Measurements from ENCODE around the gene CFAP77. TPM values are rescaled to one million over a fixed set of nuclear protein-coding genes. Genes with fewer than 3 reads are reported as not detected.

The CFAP77 gene
- polyA plus RNA-seq, 1 of the 3 experiments (the other 2 are of a cell fraction) = 1.1 TPM

GRCh38 chr9:132486706-132487350, 76.8 kb downstream of the CFAP77 start:
- TF ChIP-seq USF1 (IDR thresholded peaks at IDR 0.05; ENCODE audit: borderline replicate concordance, low read depth) (no peak), EP300 (IDR thresholded peaks at IDR 0.05; ENCODE audit: borderline replicate concordance in 1 of 2, low read depth in 1 of 2, low read length in 1 of 2) (no peak), FOXM1 (IDR thresholded peaks at IDR 0.05; ENCODE audit: low read depth) (no peak), MXI1 (IDR thresholded peaks at IDR 0.05; ENCODE audit: low read depth, low read length) (no peak), JUND (IDR thresholded peaks at IDR 0.05) (no peak), RCOR1 (IDR thresholded peaks at IDR 0.05; ENCODE audit: low read length) (no peak), REST (IDR thresholded peaks at IDR 0.05; ENCODE audit: low read depth, low read length) (no peak), ZBTB33 (IDR thresholded peaks at IDR 0.05; ENCODE audit: borderline replicate concordance, low read depth) (no peak), YY1 (IDR thresholded peaks at IDR 0.05; ENCODE audit: low read depth) (no peak), NRF1 (IDR thresholded peaks at IDR 0.05; ENCODE audit: low read depth, low read length) (no peak), GABPA (IDR thresholded peaks at IDR 0.05; ENCODE audit: low read depth) (no peak), POLR2AphosphoS5 (IDR thresholded peaks at IDR 0.05; ENCODE audit: low read depth, low read length) (no peak), NFIC (IDR thresholded peaks at IDR 0.05; ENCODE audit: borderline replicate concordance) (no peak)
- TF ChIP-seq, protein P1, sequence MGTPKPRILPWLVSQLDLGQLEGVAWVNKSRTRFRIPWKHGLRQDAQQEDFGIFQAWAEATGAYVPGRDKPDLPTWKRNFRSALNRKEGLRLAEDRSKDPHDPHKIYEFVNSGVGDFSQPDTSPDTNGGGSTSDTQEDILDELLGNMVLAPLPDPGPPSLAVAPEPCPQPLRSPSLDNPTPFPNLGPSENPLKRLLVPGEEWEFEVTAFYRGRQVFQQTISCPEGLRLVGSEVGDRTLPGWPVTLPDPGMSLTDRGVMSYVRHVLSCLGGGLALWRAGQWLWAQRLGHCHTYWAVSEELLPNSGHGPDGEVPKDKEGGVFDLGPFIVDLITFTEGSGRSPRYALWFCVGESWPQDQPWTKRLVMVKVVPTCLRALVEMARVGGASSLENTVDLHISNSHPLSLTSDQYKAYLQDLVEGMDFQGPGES (IDR thresholded peaks at IDR 0.05; ENCODE audit: low read depth, low read length) = no peak
- no peak overlapping the region for H3K9ac ChIP-seq
- no peaks in the 10 kb centered on the region for H3K9me2 ChIP-seq
- H3K27me3 ChIP-seq (ENCODE audit: insufficient read depth) = peaks cover 6% of the 10 kb centered on the region; the same call in 1 of the 2 replicates
- peaks cover 0 to 12% of the 10 kb centered on the region in 2 experiments; a peak in 1 of 4 replicates for H3K4me1 ChIP-seq (ENCODE audit: control insufficient read depth in 1 of 2, insufficient read depth in 2 of 2, low read depth in 1 of 2, low read length in 1 of 2)
- no peak overlapping the region for H3K4me2 ChIP-seq
- H3K36me3 ChIP-seq (replicated peaks in 1 of 2; ENCODE audit: control insufficient read depth in 1 of 2, insufficient read depth in 2 of 2, low read length in 1 of 2) = no peaks in the 10 kb centered on the region
- no peaks in the 10 kb centered on the region for H3K79me2 ChIP-seq (ENCODE audit: insufficient read depth)
- 86% methylated on average over 26 of the region's 32 CpGs for WGBS (ENCODE audit: low lambda C conversion rate)
- H4K20me1 ChIP-seq (ENCODE audit: insufficient read depth) = no peaks in the 10 kb centered on the region
- H3K4me3 ChIP-seq (ENCODE audit: low read depth in 2 of 2, low read length in 1 of 2) = no peak overlapping the region
- no peak overlapping the region for H3K27ac ChIP-seq (ENCODE audit: low read depth in 2 of 2, low read length in 1 of 2)
- CTCF ChIA-PET = interaction anchor here (0.9 to 2.1 kb wide), 5 partner anchors 9 to 22 kb away, joined by 3 to 8 read pairs (median 4); no protein-coding TSS in a partner anchor
- DNase-seq = peak; percentile 55
- no peaks in the 10 kb centered on the region for H3F3A ChIP-seq (replicated peaks; ENCODE audit: insufficient read depth)
- H2AFZ ChIP-seq (ENCODE audit: low read depth) = no peak overlapping the region
- no peaks in the 10 kb centered on the region for H3K9me3 ChIP-seq
- POLR2A ChIA-PET = no interaction called here
